DND-41 (cell line): ENCODE data around the gene ERO1A.
"Not testable (repeated sequence)": the region's sequence is repeated elsewhere in the genome, so short reads cannot be mapped to it uniquely, and the experiment has no call there.

Experiments
- ATAC-seq: fragments of 200-7000 bp; cut with Tn5 transposase; 3 replicates; pipeline ENCODE4 v1.9.1; 2021; ENCODE audit warnings: low read depth; ENCODE audit not compliant: insufficient read depth
- DNase-seq: peaks from one replicate; pipeline ENCODE4 v3.0.0-alpha.2; 2020
- H2AFZ ChIP-seq: 2 replicates; pipeline ENCODE4 v1.6.0; 2012; ENCODE audit warnings: low read depth, low read length
- H3K27ac ChIP-seq: 2 replicates; pipeline ENCODE4 v1.5.1; 2012; ENCODE audit warnings: low read length, inconsistent platforms
- H3K27me3 ChIP-seq: fragments of 200-600 bp; sonication (generic); 2 replicates; pipeline ENCODE4 v1.6.0; 2012; ENCODE audit warnings: low read length, mild to moderate bottlenecking, inconsistent platforms; ENCODE audit not compliant: insufficient read depth, poor library complexity
- H3K36me3 ChIP-seq: 2 replicates; pipeline ENCODE4 v1.5.1; 2012; ENCODE audit warnings: low read length, inconsistent platforms; ENCODE audit not compliant: insufficient read depth
- H3K4me1 ChIP-seq: 2 replicates; pipeline ENCODE4 v1.5.1; 2012; ENCODE audit warnings: mild to moderate bottlenecking, low read length; ENCODE audit not compliant: insufficient read depth
- H3K4me2 ChIP-seq: 2 replicates; pipeline ENCODE4 v1.6.0; 2012; ENCODE audit warnings: mild to moderate bottlenecking, moderate library complexity, low read length, inconsistent platforms; ENCODE audit not compliant: insufficient read depth
- H3K4me3 ChIP-seq, 2 experiments: fragments of 200-600 bp in 1 of 2; shearing (Covaris generic) in 1 of 2; 2 replicates each; pipeline ENCODE4 v1.5.1; 2012 to 2016; ENCODE audit warnings: inconsistent platforms in 2 of 2, low read length in 2 of 2, mild to moderate bottlenecking in 2 of 2, low read depth in 1 of 2, moderate library complexity in 1 of 2
- H3K79me2 ChIP-seq: 2 replicates; pipeline ENCODE4 v1.6.0; 2012; ENCODE audit warnings: low read length, inconsistent platforms; ENCODE audit not compliant: insufficient read depth
- H3K9ac ChIP-seq: 2 replicates; pipeline ENCODE4 v1.6.0; 2012; ENCODE audit warnings: low read depth, mild to moderate bottlenecking, inconsistent platforms, low read length, moderate library complexity
- H3K9me3 ChIP-seq: 2 replicates; pipeline ENCODE4 v1.5.1; 2012; ENCODE audit warnings: low read length, moderate library complexity, mild to moderate bottlenecking, inconsistent platforms; ENCODE audit not compliant: insufficient read depth, severe bottlenecking
- H4K20me1 ChIP-seq: 2 replicates; pipeline ENCODE4 v1.6.0; 2012; ENCODE audit warnings: low read length; ENCODE audit not compliant: insufficient read depth
- EZH2 ChIP-seq: IDR thresholded peaks from 3 replicates; pipeline ENCODE4 v1.6.1; 2012; ENCODE audit warnings: borderline replicate concordance, low read depth, mild to moderate bottlenecking, moderate library complexity, low read length, inconsistent platforms; ENCODE audit not compliant: severe bottlenecking
- TF ChIP-seq, protein P1 (sequence below): IDR thresholded peaks from 2 replicates; pipeline ENCODE4 v1.5.1; 2012; ENCODE audit warnings: borderline replicate concordance, low read length, moderate library complexity, mild to moderate bottlenecking; ENCODE audit not compliant: poor library complexity, severe bottlenecking; ENCODE audit errors: extremely low read depth

The ERO1A gene

GRCh38 chr14:52729925-52730708 lies 34.8 kb upstream of the ERO1A start, which contains the start of gene STYX:
Gene STYX, plus strand, starts transcription at chr14:52730166. Its CDS starts 309 bp downstream, at chr14:52730475.
- peak; percentile 94 for ATAC-seq
- no peak for TF ChIP-seq EZH2
- TF ChIP-seq, protein P1, sequence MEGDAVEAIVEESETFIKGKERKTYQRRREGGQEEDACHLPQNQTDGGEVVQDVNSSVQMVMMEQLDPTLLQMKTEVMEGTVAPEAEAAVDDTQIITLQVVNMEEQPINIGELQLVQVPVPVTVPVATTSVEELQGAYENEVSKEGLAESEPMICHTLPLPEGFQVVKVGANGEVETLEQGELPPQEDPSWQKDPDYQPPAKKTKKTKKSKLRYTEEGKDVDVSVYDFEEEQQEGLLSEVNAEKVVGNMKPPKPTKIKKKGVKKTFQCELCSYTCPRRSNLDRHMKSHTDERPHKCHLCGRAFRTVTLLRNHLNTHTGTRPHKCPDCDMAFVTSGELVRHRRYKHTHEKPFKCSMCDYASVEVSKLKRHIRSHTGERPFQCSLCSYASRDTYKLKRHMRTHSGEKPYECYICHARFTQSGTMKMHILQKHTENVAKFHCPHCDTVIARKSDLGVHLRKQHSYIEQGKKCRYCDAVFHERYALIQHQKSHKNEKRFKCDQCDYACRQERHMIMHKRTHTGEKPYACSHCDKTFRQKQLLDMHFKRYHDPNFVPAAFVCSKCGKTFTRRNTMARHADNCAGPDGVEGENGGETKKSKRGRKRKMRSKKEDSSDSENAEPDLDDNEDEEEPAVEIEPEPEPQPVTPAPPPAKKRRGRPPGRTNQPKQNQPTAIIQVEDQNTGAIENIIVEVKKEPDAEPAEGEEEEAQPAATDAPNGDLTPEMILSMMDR, result peak; percentile 11
- no peaks in the 10 kb centered on the region for H4K20me1 ChIP-seq
- H3K9ac ChIP-seq, result peak within 1 kb of the TSS; percentile 90
- peak; percentile 99 for DNase-seq
- H2AFZ ChIP-seq, result peak within 1 kb of the TSS; percentile 91
- H3K36me3 ChIP-seq, result peaks cover 48% of the 10 kb centered on the region
- peaks cover 48% of the 10 kb centered on the region for H3K79me2 ChIP-seq
- peak within 1 kb of the TSS; percentile 97 to 98 for H3K4me3 ChIP-seq
- H3K4me2 ChIP-seq, result peak within 1 kb of the TSS; percentile 72
- no peaks in the 10 kb centered on the region for H3K27me3 ChIP-seq
- H3K9me3 ChIP-seq, result no peaks in the 10 kb centered on the region
- peak within 1 kb of the TSS; percentile 86 for H3K27ac ChIP-seq
- H3K4me1 ChIP-seq, result peaks cover 44% of the 10 kb centered on the region

- peak overlapping the region; percentile 59; the same call in 1 of the 2 replicates for H2AFZ ChIP-seq
- DNase-seq (no peak), ATAC-seq (no peak)
- peak overlapping the region; percentile 72 for H3K4me2 ChIP-seq
- H3K9me3 ChIP-seq, result no peaks in the 10 kb centered on the region
- peak overlapping the region; percentile 27 for H3K9ac ChIP-seq
- H3K79me2 ChIP-seq, result peaks cover 45% of the 10 kb centered on the region
- peak overlapping the region; percentile 53 for H3K27ac ChIP-seq
- peak overlapping the region; percentile 19 to 97; a peak in 3 of 4 replicates for H3K4me3 ChIP-seq
- peaks cover 42% of the 10 kb centered on the region for H3K4me1 ChIP-seq
- peaks cover 53% of the 10 kb centered on the region for H3K36me3 ChIP-seq
- no peak for TF ChIP-seq EZH2
- TF ChIP-seq, protein P1, result no peak
- no peaks in the 10 kb centered on the region for H3K27me3 ChIP-seq
- H4K20me1 ChIP-seq, result no peaks in the 10 kb centered on the region
Observed at GRCh38 chr14:52729585-52729924, 34.2 kb upstream of the ERO1A start.

DNA sequence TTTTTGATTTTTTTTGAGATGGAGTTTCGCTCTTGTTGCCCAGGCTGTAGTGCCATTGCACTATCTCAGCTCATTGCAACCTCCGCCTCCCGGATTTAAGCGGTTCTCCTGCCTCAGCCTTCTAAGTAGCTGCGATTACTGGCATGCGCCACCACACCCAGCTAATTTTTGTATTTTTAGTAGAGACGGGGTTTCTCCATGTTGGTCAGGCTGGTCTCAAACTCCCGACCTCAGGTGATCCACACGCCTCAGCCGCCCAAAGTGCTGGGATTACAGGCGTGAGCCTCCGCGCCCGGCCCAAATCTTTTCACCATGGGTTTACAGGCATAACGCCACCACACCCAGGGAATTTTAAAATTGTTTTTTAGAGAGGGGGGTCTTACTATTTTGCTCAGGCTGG lies 33.7 kb upstream of the ERO1A start:
- ATAC-seq, result not testable (repeated sequence)

GRCh38 chr14:52727509-52727908 lies 32.2 kb upstream of the ERO1A start:
- not testable (repeated sequence) for H3K4me2 ChIP-seq, DNase-seq, H3K4me3 ChIP-seq, ATAC-seq, H2AFZ ChIP-seq, H3K27ac ChIP-seq, H4K20me1 ChIP-seq, H3K9ac ChIP-seq, H3K27me3 ChIP-seq, H3K9me3 ChIP-seq
- Histone ChIP-seq H3K4me1 (peaks cover 27% of the 10 kb centered on the region), H3K79me2 (peaks cover 38% of the 10 kb centered on the region), H3K36me3 (peaks cover 55% of the 10 kb centered on the region)

More for the DNA sequence above, 33.7 kb upstream of the ERO1A start:
- not testable (repeated sequence) for H3K9me3 ChIP-seq, H3K27ac ChIP-seq, H4K20me1 ChIP-seq, H2AFZ ChIP-seq, H3K4me3 ChIP-seq, H3K27me3 ChIP-seq, H3K9ac ChIP-seq, DNase-seq
- H3K36me3 ChIP-seq, result peaks cover 54% of the 10 kb centered on the region
- peaks cover 38% of the 10 kb centered on the region for H3K4me1 ChIP-seq
- H3K79me2 ChIP-seq, result peaks cover 43% of the 10 kb centered on the region
- H3K4me2 ChIP-seq, result peak overlapping the region; percentile 72; the same call in 1 of the 2 replicates
